EL (cell line): Measurements from ENCODE around the gene HLA-DMA.
"Not testable (repeated sequence)": the region's sequence is repeated elsewhere in the genome, so short reads cannot be mapped to it uniquely, and the experiment has no call there.

ENCODE experiments used
- DNase-seq: peaks from one replicate; pipeline ENCODE4 v3.0.0-alpha.2; 2016

Gene HLA-DMA

DNA sequence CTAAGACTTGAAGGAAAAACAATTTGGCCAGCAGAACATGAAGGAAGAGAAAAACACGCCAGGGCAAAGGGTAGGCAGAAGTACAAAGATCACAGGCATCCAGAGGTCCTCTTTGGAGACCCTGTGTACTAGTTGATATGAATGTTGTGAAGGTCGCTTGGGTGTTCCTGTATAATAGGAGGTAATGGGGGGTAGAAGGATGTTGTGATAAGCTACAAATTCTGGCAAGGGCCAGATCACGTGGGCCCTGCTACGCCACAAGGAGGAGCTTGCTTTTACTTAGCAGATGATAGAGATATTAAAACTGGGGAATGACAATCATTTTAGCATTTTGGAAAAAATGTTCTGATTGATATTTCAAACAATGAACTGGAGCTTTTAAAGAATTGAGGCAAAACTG is 878 bp upstream of the HLA-DMA start:
- DNase-seq = no peak

DNA sequence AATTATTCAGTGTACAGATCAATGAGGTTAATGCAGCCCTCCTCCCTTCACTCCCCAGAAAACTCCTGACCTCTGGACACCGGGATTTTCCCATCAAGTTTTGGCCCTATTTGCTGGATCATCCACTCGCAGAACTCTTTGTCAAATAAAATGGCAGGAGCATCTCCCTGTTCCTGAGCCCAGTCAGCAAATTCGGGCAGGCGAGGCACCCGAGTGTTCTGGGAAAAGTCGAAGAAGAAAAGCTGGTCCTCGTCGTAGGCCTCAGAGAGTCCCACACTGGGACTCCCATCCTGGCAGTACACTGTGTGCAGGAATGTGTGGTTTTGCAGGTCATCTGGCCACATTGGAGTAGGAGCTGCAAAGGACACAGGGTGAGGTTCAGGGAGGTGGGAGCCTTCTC is 2.4 kb downstream of the HLA-DMA start:
- no peak for DNase-seq

DNA sequence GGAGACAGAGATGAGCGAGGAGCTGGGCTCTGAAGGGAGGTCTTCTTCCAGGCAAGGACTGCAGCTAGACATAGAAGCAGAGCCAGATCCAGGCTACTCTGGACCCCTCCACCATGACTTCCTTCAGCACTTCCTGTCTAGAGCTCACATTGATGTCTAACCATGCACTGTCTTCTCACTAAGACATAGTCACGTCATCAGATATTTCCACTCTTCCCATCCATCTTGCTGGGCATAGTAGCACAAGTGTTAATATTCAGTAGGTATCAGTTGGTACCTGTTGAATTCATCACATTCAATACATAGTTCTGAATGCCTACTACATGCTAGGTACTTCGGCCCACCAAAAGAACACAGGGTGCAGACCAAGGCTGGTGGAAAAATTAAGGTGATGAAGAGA is 2.9 kb downstream of the HLA-DMA start:
- DNase-seq = no peak

DNA sequence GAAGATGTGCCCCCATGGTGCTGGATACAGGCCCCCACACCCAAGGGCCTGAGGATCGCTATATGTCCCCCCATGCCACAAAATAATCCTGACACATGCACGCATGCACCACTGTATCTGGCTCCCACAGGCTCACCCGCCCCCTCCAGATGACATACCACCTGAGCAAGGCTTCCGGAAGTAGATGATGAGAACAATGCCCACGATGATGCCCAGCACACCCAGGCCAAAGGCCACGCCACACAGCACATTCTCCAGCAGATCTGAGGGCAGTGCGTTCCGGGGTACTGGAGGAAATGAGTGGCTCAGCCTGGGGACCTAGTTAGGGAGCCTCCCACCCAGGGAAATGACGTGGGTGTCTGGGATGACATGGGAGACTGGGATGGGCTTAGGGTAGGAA is 3.8 kb downstream of the HLA-DMA start:
- no peak for DNase-seq

DNA sequence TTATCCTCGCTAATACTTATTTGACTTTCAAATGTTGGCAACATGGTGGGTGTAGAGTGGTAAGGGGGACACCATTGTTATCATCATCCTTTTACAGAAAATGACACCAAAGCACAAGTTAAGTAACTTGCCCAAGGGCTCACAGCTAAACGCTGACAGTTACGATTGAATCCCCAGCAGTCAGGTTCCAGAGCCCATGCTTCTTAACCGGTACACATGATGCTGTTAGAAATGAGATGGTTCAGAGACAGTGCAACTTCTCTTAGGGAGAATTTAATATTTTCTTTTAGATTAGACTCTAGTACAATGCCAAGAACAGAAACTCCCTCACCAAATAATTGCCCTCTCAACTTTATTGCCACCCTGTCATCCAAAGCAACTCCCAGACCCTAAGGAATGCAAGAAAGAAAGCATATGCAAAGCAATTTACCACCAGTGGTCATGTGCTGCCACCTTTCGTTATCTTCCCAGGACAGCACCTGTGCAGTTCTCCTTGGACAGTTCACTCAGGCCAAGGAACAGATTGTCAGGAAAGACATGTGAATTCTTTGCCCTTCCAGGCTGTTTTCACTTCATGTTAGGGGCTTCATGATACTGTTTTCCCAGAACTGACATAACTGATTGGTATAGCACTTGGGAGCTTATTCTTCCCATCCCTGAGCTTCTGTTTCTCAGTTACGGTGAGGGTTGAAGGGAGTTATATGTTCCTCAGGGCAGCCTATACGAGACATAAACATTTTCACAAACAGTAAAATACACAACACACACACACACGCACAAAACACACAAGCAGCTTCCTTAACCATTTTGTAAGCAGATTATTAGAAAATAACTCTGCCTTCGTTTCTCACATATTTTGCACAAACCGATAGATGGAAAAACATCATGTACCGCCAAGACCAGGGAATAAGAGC is 5.1 kb downstream of the HLA-DMA start:
- peak; percentile 55 for DNase-seq

DNA sequence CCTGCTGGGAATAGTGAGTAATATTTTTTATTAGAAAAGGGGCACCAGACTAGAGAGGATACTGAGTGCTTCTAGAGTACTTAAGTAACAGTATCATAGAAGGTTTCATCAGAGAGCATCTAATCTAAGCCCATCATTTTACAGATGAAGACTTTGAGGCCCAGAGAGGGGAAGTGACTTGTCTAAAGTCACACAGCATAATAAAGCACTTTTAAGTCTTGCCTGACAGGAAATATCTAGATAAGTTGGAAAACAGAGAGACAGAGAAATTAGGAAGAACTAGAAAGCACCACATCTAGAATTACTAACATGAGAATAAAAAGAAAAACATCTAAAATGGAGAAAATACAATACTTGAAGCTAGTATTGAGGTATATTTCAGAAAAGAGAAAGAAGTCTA is 6.0 kb downstream of the HLA-DMA start:
- DNase-seq = no peak

DNA sequence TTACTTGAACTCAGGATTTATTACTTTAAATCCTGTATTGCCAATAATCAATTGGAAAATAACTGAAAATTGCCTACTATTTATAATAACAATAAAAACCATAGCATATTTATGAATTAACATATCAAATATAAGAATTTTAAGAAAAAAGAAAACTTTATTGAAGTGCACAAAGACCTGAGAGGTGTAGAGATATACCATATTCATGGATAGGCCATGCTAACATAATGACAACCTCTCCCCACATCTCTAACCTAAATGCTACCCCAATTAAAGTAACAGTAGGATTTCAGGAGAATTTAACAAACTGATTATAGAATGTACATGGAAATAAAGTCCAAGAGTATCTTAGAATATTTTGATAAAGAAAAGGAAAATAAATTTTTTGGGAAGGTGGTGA is 6.9 kb downstream of the HLA-DMA start:
- no peak for DNase-seq

DNA sequence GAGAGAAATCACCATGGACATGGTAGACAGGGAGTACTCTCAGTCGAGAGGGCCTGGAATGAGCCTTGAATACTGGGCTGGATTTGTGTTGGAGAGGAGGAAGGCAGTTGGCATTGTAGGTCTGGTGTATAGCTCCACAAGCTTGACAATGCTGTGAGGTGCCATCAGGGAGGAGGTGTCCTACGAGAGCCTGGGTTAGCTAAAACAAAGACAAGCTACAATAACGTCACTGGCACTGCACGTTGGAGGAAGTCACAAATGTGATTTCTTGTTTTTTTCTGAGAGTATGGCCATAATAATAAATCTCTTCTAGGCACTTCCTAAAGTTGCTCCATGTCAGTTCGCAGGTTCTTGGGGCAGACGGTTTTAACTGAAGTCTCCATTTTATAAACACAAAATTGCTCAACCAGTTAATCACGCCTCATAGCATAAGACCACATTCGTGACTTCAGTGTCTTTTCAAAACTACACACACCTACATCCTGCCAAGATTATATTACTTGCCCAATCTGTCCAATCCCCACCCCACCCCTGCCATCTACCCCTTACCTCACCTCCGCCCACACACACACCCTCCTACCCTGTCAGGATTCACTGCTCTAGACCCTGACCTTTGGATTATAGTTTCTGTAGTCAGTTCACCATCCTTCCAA is 7.7 kb downstream of the HLA-DMA start:
- DNase-seq = no peak

DNA sequence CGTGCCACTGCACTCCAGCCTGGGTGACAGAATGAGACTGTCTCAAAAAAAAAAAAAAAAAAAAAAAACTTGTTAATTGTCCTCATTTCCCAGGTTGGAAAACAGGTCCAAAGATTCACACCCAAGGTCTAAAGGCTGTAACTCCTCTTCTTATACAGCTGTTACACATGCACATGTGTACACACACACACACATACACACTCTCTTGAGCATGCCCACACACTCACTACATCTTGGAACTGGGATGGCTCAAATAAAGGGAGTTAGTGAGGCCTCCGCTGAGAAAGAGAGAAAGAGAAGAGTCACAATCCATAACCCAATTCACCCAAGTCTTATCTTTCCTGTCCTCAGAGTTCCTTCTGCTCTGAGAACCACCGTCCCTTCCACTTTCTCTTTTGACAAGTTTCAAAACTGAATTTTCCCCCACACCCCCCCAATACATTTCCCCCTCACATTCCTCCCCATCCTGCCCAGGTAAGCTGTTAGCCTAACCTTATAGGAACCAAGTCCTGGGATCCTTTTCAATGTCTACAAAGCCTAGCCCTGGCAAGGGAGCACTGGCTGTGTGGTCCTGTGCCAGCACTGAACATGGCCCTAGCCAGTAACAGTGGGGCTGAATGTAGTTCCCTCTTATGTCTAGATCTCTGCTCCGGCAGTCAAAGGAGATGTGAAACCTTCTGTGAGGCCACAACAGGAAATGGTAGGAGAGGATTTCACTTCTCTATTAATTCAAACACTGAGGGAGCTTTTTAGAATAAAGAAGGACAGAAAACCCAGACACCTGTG is 8.8 kb downstream of the HLA-DMA start:
- DNase-seq = no peak

DNA sequence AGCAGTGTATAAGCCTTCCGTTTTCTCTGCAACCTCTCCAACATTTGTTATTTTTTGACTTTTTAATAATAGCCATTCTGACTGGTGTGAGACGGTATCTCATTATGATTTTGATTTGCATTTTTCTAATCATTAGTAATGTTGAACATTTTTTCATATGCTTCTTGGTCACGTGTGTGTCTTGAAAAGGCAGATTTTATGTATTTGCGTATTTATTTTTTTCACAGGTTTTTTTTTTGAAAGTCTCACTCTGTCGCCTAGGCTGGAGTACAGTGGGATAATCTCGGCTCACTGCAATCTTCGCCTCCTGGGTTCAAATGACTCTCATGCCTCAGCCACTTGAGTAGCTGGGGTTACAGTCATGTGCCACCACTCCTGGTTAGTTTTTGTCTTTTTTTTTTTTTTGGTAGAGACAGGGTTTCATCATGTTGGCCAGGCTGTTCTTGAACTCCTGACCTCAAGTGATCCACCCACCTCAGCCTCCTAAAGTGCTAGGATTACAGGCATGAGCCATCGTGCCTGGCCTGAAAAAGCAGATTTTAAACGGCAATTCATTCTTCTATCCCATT is 10.3 kb downstream of the HLA-DMA start:
- not testable (repeated sequence) for DNase-seq

DNA sequence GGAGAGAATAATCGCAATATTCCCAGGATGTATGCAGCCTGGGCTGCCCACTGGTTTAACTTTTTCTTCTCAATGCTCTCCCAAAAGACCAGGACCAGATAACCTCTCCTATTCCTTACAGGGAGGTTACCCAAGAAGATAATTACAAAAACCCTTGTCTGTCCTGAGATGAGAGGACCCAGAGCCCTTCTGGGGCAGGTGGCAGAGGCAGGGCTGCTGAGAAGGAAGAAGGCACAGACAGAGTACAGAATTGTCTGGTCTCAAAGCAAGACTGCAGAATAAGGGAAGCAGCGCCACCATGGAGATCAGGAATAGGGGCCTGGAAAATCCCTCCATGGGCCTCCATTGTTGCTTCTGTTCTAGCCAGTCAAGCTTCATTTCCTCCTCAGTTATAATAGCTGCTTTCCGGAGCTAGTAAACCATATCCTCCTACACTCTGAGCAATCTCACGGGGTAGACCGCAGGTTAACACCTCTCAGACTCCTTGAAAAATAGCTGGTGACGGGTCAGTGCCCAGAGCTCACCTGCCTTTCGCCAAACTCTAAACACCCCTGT is 11.6 kb downstream of the HLA-DMA start:
- no peak for DNase-seq

DNA sequence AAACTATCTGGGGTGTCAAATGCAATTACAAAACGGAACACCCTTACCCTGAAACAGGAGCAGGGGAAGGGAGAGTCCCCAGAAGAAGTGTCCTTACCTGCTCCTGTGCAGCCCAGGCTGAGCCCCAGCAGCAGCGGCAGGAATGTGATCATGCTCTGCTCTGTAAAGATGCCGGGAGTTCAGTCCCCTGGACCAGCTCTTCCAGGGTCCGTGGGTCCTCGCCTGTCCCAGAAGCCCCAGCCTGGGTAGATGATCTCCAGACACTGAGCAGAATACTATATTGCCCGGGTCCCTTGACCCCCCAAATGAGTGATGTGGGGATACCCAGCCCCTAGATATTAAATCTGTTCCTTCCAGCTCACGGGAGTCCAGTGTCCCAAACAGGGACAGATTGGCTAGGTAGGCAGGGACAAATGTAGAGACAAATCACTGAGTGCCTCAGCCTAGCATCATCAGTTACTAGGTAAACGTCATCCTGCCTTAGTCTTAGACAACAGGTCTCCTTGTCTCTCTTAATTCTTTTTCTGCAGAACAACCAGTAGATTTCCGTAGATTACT is 12.2 kb downstream of the HLA-DMA start, which contains the start of gene HLA-DMB:
HLA-DMB (minus strand) TSS at position 373 of the 558 bp plus-strand sequence; CDS start at position 152, 221 bp downstream.
- DNase-seq = peak; percentile 68

DNA sequence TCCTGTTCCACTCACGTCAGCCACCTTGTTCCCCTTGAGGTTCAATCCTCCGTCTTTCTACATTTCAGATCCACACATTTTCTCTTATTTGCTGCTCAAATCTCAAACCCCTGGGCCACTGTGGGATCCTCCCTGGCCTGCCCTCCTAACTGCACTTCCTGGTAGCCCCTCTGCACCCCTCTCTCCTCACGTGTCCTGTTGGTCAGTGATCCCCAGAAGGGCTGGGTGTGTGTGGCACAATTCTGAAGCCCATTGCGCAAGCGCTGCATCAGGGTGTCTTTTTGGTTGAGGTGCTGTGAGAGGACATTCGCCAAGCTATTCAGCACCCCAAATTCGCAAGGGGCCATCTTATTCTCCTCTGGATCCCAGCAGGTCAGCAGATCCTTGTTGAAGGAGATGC is 14.4 kb downstream of the HLA-DMA start:
- DNase-seq = no peak

DNA sequence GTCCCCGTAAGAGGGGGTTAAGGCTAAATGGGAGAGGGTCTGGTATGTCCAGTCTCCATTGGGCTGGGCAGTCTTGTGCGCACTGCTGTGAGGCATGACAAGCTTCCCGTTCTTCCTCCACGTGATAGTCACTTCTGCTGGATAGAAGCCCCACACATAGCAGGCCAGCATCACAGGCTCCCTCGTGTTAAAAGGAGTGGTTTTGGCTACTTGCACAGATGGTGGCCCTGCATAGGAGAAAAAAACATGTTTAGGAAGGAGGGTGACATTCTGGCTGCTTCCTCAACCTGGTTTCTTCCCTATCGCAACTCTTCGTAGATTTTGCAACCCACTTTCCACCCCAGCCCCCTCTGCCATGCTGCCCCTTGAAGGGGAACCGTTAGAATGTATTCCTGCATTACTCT is 15.7 kb downstream of the HLA-DMA start:
- DNase-seq = no peak

DNA sequence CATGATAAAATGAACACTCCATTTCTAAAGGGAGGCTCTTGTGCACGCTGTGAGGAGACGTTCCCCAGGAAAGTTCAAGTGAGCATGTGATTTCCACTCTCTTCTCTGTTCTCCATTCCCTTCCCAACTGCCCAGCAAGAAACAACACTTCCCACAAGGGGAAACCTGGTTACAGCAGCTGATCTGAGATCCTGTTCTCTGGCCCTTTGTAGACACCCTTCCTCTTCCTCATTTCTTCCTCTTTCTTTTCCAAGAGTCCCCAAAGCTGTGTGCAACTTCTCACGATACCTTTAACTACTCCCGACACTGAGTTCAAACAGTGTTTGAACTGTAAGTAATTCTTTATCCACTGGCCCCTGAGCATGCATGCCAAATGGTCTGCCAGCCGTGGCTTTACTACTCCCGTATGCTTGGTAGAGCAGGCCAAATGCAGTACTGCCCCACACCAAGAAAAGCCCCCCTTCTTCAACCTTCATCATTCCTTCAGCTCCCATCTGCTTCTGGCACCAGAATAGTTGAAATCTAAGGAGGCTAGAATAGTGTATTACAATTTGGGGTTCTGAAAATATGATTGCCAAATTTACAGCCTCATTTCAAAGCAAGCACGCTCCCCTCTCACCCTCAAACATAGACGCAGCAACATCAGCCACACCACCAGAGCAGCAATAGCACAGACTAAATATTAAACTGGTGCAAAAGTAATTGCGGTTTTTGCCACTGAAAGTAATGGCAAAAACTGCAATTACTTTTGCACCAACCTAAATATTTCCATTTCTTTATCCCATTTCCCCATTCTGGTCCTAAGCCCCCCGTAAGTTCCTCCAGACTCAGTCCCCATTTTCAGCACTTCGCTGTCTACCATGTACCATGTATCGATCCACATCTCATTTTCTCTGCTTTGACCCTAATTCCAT is 16.4 kb downstream of the HLA-DMA start:
- no peak for DNase-seq

DNA sequence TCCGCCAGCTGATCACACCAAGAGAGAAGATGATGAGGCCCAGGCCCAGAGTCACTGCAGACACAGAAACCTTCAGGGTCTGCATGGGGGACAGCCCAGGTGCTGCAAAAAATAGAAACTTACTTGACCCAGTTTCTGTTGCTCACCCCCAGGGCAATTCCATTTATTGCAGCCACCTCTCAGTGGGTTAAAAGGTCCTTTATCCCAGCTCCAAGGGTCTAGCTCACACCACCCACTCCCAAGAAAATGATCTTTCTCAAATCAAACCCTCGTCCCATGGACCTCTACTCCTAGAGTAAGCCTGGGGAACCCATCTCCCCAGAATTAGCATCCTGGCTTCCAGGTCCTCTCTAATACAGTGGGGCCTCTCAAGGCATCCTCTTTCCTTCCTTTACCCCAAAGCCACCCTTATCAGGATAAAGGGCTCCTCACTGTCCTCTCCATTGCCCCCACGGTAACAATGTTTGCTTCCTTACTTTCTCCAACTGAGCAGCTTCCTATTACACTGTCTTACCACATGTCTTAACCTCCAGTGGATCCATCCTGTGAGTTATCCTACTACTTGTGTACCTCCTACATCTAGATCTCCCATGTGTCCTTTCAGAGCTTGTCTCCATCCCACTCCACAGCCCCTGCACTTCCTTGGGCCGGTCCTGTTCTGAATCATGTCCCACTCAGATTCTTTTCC is 17.2 kb downstream of the HLA-DMA start:
- no peak for DNase-seq

DNA sequence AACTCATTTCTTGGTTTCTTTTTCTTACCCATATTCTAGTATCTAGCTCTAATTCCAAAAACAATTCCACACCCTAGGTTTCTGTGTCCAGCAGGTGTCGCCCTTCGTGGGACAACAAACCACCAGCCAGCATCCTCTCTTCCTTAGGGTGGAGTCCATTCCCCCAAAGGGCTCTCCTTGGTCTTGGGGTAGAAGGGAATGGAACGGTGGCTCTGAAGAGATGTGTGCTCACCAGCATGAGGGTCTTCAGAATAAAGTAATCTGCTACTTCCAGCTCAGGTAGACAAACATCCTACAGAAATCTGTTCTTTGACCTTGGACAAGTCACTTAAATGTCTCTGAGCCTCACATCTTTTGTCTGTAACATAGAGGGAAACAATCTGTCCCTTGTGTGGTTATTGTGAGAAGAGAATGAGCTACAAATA is 19.2 kb downstream of the HLA-DMA start:
- DNase-seq = peak; percentile 73

DNA sequence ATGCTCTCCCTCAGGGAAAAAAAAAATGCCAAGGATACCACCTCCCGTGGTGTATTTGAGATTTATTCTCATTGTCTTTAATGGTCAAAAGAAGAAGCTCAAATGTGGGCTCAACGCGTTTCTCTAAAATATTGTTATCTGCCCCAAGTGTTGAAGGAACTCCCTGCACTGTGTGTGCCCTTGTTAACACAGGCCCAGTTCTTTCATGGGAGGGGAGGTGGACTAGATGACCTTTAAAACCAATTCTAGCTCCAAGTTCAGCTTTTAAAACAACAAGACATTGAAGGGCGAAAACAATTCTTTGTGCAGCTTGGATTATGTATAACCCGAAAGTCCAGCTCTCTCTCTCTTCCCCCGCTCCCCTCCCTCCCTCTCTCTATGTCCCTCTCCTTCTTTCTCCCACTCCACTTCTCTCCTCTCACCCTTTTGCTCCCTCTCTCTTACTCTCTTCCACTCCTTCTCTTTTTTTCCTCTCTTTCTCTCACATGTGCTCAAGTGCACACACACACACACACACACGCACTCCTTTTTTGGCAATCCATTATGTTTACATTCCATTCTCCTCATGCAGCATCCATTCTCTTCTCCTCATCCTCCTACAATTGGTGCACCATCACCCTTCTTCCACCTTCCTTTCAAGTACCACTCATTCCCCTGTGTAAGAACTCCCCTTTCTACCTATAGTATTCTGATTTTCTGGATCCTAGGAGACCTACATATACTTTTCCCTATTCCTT is 20.6 kb downstream of the HLA-DMA start:
- DNase-seq = peak; percentile 38

DNA sequence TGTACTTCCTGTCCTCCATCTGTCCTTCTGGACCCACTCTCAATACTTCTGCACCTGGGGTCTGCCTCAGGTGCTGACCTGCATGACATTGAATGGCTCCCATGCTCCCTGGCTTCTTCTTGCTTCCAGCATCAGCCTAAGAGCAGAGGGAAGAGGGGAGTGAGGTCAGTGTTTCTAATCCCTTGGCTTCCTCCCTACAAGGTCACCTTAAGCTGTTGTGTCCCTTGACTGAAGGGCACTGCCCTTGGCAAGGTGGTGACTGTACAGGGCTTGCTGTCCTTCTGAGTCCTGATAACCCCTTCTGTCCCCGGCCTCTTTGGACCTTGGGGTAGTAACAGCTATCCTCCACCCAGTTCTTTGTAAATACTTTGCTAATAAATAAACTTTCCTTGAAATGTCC is 21.7 kb downstream of the HLA-DMA start:
- no peak for DNase-seq

DNA sequence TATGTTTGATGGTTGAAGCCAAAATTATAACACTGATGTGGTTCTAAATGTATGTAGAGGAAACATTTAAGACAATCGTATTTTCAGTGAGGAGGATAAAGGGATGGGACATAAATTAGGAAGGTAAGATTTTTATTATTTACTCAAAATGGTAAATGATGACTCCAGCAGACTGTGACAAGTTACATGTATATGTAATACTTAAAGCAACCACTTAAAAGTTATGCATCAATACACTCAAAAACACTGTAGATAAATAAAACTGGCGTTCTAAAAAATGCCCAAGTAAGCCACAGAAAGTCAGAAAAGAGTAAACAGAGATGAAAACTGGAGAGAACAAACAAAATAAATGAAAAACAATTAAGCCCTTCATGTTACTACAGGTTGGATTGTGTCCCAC is 30.8 kb downstream of the HLA-DMA start:
- DNase-seq = no peak
